HG03460 (cell line): ENCODE measurements around the gene RTL5.
"Not testable (repeated sequence)": the region's sequence is repeated elsewhere in the genome, so short reads cannot be mapped to it uniquely, and the experiment has no call there.

Source experiments
- ATAC-seq: cut with Tn5 transposase; IDR thresholded peaks from one replicate; pipeline ENCODE4 v1.9.1; 2021; ENCODE audit not compliant: unreplicated experiment

RTL5 gene

GRCh38 chrX:72131317-72132294 lies at the start of gene RTL5:
Gene RTL5, minus strand, starts transcription at chrX:72131915.
- peak; percentile 58 for ATAC-seq

- ATAC-seq = no peak
Measured at GRCh38 chrX:72180539-72180938, 48.8 kb upstream of the RTL5 start.

- no peak for ATAC-seq
Measured at GRCh38 chrX:72176981-72177380, 45.3 kb upstream of the RTL5 start.

- ATAC-seq = not testable (repeated sequence)
Measured at GRCh38 chrX:72176289-72176688, 44.6 kb upstream of the RTL5 start.

GRCh38 chrX:72169008-72169728 lies 37.5 kb upstream of the RTL5 start:
- no peak for ATAC-seq

- no peak for ATAC-seq
Measured at GRCh38 chrX:72165551-72165950, 33.8 kb upstream of the RTL5 start.

- no peak for ATAC-seq
Measured at GRCh38 chrX:72159769-72160168, 28.1 kb upstream of the RTL5 start.

GRCh38 chrX:72158773-72159172 lies 27.1 kb upstream of the RTL5 start:
- no peak for ATAC-seq

- no peak for ATAC-seq
Measured at GRCh38 chrX:72146527-72146926, 14.8 kb upstream of the RTL5 start.

GRCh38 chrX:72145181-72145580 lies 13.5 kb upstream of the RTL5 start:
- ATAC-seq = no peak

GRCh38 chrX:72143609-72143907 lies 11.8 kb upstream of the RTL5 start:
- ATAC-seq = no peak

- ATAC-seq = no peak
Measured at GRCh38 chrX:72142794-72143608, 11.3 kb upstream of the RTL5 start.

GRCh38 chrX:72142094-72142793 lies 10.5 kb upstream of the RTL5 start:
- no peak for ATAC-seq

GRCh38 chrX:72141372-72142004 lies 9.8 kb upstream of the RTL5 start:
- no peak for ATAC-seq

- no peak for ATAC-seq
Measured at GRCh38 chrX:72139538-72139937, 7.8 kb upstream of the RTL5 start.

- ATAC-seq = no peak
Measured at GRCh38 chrX:72137846-72138495, 6.3 kb upstream of the RTL5 start.

- ATAC-seq = no peak
Measured at GRCh38 chrX:72133851-72134546, 2.3 kb upstream of the RTL5 start.

GRCh38 chrX:72132456-72132855 lies 741 bp upstream of the RTL5 start:
- no peak for ATAC-seq

GRCh38 chrX:72130762-72131250 lies 909 bp downstream of the RTL5 start:
- no peak for ATAC-seq
